Measurements from ENCODE around the gene PNPLA7.
"Not testable (repeated sequence)": the region's sequence is repeated elsewhere in the genome, so short reads cannot be mapped to it uniquely, and the experiment has no call there.

The PNPLA7 gene

DNA sequence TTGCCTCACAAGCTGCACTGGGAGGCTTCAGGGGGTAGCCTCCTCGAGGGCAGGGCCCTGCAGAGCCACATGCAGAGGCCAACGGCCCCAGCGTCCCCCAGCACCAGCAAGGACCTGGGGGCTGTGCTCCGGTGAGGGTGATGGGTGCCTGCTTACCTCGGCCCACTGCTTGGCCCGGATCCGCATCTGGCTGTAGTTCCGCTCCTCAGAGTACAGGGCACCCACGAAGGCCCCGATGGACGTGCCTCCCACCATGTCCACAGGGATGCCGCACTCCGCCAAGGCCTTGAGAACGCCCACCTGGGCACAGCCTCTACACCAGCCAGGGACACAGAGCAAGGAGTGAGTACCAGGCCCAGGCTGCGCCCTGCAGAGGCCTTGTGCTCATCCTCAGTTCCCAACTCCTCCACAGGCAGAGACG is 83.0 kb downstream of the PNPLA7 start:
- no peak overlapping the region for H3K4me3 ChIP-seq (ENCODE audit: insufficient read depth, low read depth, low read length, poor library complexity, severe bottlenecking)
- no peaks in the 10 kb centered on the region for H3K36me3 ChIP-seq (ENCODE audit: control insufficient read depth, insufficient read depth, low read length)
- no peak overlapping the region for H3K27ac ChIP-seq (ENCODE audit: insufficient read depth, low read length, poor library complexity, severe bottlenecking)
- peaks cover 9% of the 10 kb centered on the region for H3K4me1 ChIP-seq (ENCODE audit: control insufficient read depth, insufficient read depth, low read length, poor library complexity, severe bottlenecking)
- no peaks in the 10 kb centered on the region for H3K27me3 ChIP-seq (replicated peaks; ENCODE audit: control insufficient read depth, insufficient read depth, low read length, poor library complexity, severe bottlenecking)
- H3K9me3 ChIP-seq (ENCODE audit: control insufficient read depth, low read length): no peaks in the 10 kb centered on the region
- no peak for DNase-seq

DNA sequence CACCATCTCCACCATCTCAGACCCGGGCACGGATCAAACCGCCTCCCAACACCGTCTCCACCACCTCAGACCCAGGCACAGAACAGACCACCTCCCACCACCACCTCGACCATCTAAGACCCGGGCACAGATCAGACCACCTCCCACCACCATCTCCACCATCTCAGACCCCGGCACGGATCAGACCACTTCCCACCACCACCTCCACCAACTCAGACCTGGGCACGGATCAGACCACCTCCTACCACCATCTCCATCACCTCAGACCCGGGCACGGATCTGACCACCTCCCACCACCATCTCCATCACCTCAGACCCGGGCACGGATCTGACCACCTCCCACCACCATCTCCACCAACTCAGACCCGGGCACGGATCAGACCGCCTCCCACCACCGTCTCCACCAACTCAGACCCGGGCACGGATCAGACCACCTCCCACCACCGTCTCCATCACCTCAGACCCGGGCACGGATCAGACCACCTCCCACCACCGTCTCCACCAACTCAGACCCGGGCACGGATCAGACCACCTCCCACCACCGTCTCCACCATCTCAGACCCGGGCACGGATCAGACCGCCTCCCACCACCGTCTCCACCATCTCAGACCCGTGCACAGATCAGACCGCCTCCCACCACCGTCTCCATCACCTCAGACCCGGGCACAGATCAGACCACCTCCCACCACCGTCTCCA is 83.7 kb downstream of the PNPLA7 start:
- not testable (repeated sequence) for DNase-seq

GRCh38 chr9:137465720-137466388 is 84.3 kb downstream of the PNPLA7 start:
- Histone ChIP-seq H3K9me3 (ENCODE audit: control insufficient read depth, low read length) (no peaks in the 10 kb centered on the region), H3K27ac (ENCODE audit: insufficient read depth, low read length, poor library complexity, severe bottlenecking) (no peak overlapping the region), H3K4me3 (ENCODE audit: insufficient read depth, low read depth, low read length, poor library complexity, severe bottlenecking) (no peak overlapping the region), H3K36me3 (ENCODE audit: control insufficient read depth, insufficient read depth, low read length) (no peaks in the 10 kb centered on the region), H3K27me3 (replicated peaks; ENCODE audit: control insufficient read depth, insufficient read depth, low read length, poor library complexity, severe bottlenecking) (no peaks in the 10 kb centered on the region), H3K4me1 (ENCODE audit: control insufficient read depth, insufficient read depth, low read length, poor library complexity, severe bottlenecking) (peaks cover 21% of the 10 kb centered on the region)
- no peak for DNase-seq

More for the DNA sequence above, 83.7 kb downstream of the PNPLA7 start:
- peaks cover 14% of the 10 kb centered on the region for H3K4me1 ChIP-seq (ENCODE audit: control insufficient read depth, insufficient read depth, low read length, poor library complexity, severe bottlenecking)
- H3K36me3 ChIP-seq (ENCODE audit: control insufficient read depth, insufficient read depth, low read length); H3K4me3 ChIP-seq (ENCODE audit: insufficient read depth, low read depth, low read length, poor library complexity, severe bottlenecking); H3K27ac ChIP-seq (ENCODE audit: insufficient read depth, low read length, poor library complexity, severe bottlenecking); H3K9me3 ChIP-seq (ENCODE audit: control insufficient read depth, low read length); H3K27me3 ChIP-seq (replicated peaks; ENCODE audit: control insufficient read depth, insufficient read depth, low read length, poor library complexity, severe bottlenecking): not testable (repeated sequence)

DNA sequence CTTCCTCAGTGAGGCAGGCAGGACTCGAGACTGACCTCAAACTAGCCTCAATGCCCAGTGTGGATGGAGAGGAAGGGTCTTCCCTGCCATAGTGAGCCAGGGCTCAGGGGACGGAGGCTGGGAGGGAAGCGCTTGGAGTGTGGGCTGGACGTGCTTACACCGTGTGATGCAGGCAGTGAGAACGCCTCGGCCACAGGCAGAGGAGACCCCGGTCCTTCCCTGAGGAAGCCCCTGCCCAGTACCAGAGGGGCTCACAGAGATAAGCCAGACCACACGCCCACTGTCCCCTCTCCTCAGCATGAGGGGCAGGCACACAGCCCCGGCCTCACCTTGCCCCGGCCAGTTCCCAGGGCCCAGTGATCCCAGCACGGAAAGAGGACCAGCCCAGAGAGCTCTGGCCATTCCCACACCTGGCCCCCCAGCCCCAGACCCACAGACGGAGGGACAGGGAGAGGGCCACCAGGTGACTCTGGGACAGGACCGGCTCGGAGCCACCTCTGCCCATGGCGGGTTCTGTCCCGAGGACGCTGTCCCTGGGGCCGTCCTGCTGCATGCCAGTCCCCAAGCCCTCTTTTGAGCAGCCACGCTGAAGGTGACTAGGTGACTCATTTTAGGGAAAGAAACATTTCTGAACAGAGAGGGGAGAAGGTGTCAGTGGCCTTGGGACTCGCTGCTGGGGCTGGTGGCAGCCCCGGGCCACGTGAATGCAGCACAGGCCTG is 85.0 kb downstream of the PNPLA7 start:
- Histone ChIP-seq H3K4me3 (ENCODE audit: insufficient read depth, low read depth, low read length, poor library complexity, severe bottlenecking) (no peak overlapping the region), H3K9me3 (ENCODE audit: control insufficient read depth, low read length) (no peaks in the 10 kb centered on the region)
- no peak for DNase-seq

GRCh38 chr9:137464291-137464999 is 85.8 kb downstream of the PNPLA7 start:
- no peak for DNase-seq
- H3K36me3 ChIP-seq (ENCODE audit: control insufficient read depth, insufficient read depth, low read length): no peaks in the 10 kb centered on the region
- H3K4me3 ChIP-seq (ENCODE audit: insufficient read depth, low read depth, low read length, poor library complexity, severe bottlenecking): no peak overlapping the region
- H3K9me3 ChIP-seq (ENCODE audit: control insufficient read depth, low read length): no peaks in the 10 kb centered on the region
- no peaks in the 10 kb centered on the region for H3K27me3 ChIP-seq (replicated peaks; ENCODE audit: control insufficient read depth, insufficient read depth, low read length, poor library complexity, severe bottlenecking)
- no peak overlapping the region for H3K27ac ChIP-seq (ENCODE audit: insufficient read depth, low read length, poor library complexity, severe bottlenecking)
- peaks cover 33% of the 10 kb centered on the region for H3K4me1 ChIP-seq (ENCODE audit: control insufficient read depth, insufficient read depth, low read length, poor library complexity, severe bottlenecking)

More for the DNA sequence above, 85.0 kb downstream of the PNPLA7 start:
- no peaks in the 10 kb centered on the region for H3K36me3 ChIP-seq (ENCODE audit: control insufficient read depth, insufficient read depth, low read length)
- H3K27ac ChIP-seq (ENCODE audit: insufficient read depth, low read length, poor library complexity, severe bottlenecking): no peak overlapping the region
- no peaks in the 10 kb centered on the region for H3K27me3 ChIP-seq (replicated peaks; ENCODE audit: control insufficient read depth, insufficient read depth, low read length, poor library complexity, severe bottlenecking)
- H3K4me1 ChIP-seq (ENCODE audit: control insufficient read depth, insufficient read depth, low read length, poor library complexity, severe bottlenecking): peaks cover 26% of the 10 kb centered on the region

DNA sequence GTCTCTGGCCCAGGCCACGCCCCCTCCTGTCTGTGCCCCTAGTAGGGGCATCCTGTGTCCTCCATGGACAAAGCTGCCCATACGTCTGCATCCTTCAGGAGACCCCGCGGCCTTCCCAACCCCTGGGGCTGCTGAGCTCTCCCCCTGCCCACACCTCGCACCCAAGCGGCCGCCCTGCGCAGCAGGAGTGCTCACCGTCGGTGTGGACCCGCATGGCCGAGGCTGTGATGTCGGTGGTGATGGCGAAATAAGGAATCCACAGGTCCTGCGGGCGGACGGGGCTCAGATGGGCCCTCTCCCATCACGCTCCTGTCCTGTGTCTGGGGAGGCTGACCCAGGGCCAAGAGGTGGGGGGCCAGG is 86.3 kb downstream of the PNPLA7 start:
- Histone ChIP-seq H3K9me3 (ENCODE audit: control insufficient read depth, low read length) (no peaks in the 10 kb centered on the region), H3K36me3 (ENCODE audit: control insufficient read depth, insufficient read depth, low read length) (no peaks in the 10 kb centered on the region), H3K27me3 (replicated peaks; ENCODE audit: control insufficient read depth, insufficient read depth, low read length, poor library complexity, severe bottlenecking) (no peaks in the 10 kb centered on the region), H3K4me3 (ENCODE audit: insufficient read depth, low read depth, low read length, poor library complexity, severe bottlenecking) (no peak overlapping the region), H3K27ac (ENCODE audit: insufficient read depth, low read length, poor library complexity, severe bottlenecking) (no peak overlapping the region), H3K4me1 (ENCODE audit: control insufficient read depth, insufficient read depth, low read length, poor library complexity, severe bottlenecking) (peaks cover 35% of the 10 kb centered on the region)
- no peak for DNase-seq

GRCh38 chr9:137462986-137463930 is 86.9 kb downstream of the PNPLA7 start:
- Histone ChIP-seq H3K4me3 (ENCODE audit: insufficient read depth, low read depth, low read length, poor library complexity, severe bottlenecking) (peak overlapping the region; percentile 47), H3K4me1 (ENCODE audit: control insufficient read depth, insufficient read depth, low read length, poor library complexity, severe bottlenecking) (peaks cover 40% of the 10 kb centered on the region), H3K27me3 (replicated peaks; ENCODE audit: control insufficient read depth, insufficient read depth, low read length, poor library complexity, severe bottlenecking) (no peaks in the 10 kb centered on the region), H3K27ac (ENCODE audit: insufficient read depth, low read length, poor library complexity, severe bottlenecking) (no peak overlapping the region), H3K36me3 (ENCODE audit: control insufficient read depth, insufficient read depth, low read length) (no peaks in the 10 kb centered on the region), H3K9me3 (ENCODE audit: control insufficient read depth, low read length) (no peaks in the 10 kb centered on the region)
- no peak for DNase-seq

GRCh38 chr9:137462396-137462985 is 87.7 kb downstream of the PNPLA7 start:
- Histone ChIP-seq H3K27ac (ENCODE audit: insufficient read depth, low read length, poor library complexity, severe bottlenecking) (peak overlapping the region; percentile 59), H3K4me3 (ENCODE audit: insufficient read depth, low read depth, low read length, poor library complexity, severe bottlenecking) (peak overlapping the region; percentile 47), H3K36me3 (ENCODE audit: control insufficient read depth, insufficient read depth, low read length) (no peaks in the 10 kb centered on the region), H3K4me1 (ENCODE audit: control insufficient read depth, insufficient read depth, low read length, poor library complexity, severe bottlenecking) (peaks cover 44% of the 10 kb centered on the region), H3K27me3 (replicated peaks; ENCODE audit: control insufficient read depth, insufficient read depth, low read length, poor library complexity, severe bottlenecking) (no peaks in the 10 kb centered on the region), H3K9me3 (ENCODE audit: control insufficient read depth, low read length) (no peaks in the 10 kb centered on the region)
- no peak for DNase-seq
